Caco-2 (cell line): ENCODE measurements around the gene PRIM1. TPM values are rescaled to one million over a fixed set of nuclear protein-coding genes. Genes with fewer than 3 reads are reported as not detected.

ENCODE experiments used
- BruUV-seq: library from RNA; stranded (reverse); fragments of 400-500 nt; replicated peaks from 2 replicates; lab custom pipeline; 2021; lab: Mats Ljungman, UMichigan
- CTCF ChIA-PET: fragments of 300-600 bp; sonication (Branson Sonifier 250); formaldehyde crosslinking; loops from one replicate; lab custom pipeline; 2022; ENCODE audit warnings: antibody characterized with exemption; lab: Charles Lee
- POLR2A ChIA-PET: fragments of 300-600 bp; sonication (Branson Sonifier 250); formaldehyde crosslinking; loops from one replicate; lab custom pipeline; 2022; ENCODE audit warnings: antibody characterized with exemption; lab: Charles Lee
- DNase-seq, 2 experiments: peaks; one replicate each; pipeline versions ENCODE4 v3.0.0 to v3.0.0-alpha.2; 2020 to 2022
- H3K27me3 ChIP-seq: replicated peaks from 2 replicates; pipeline ENCODE4 v1.6.0; 2011; ENCODE audit warnings: low read length; ENCODE audit not compliant: control insufficient read depth, insufficient read depth
- H3K36me3 ChIP-seq: 2 replicates; pipeline ENCODE4 v1.5.1; 2011; ENCODE audit warnings: low read length; ENCODE audit not compliant: control insufficient read depth, insufficient read depth
- H3K4me1 ChIP-seq: fragments of 250-450 bp; sonication (Bioruptor Pico); 2 replicates; pipeline ENCODE4 v1.5.1; 2020; ENCODE audit warnings: mild to moderate bottlenecking
- H3K4me3 ChIP-seq: 2 replicates; pipeline ENCODE4 v1.5.1; 2011; ENCODE audit warnings: low read depth, mild to moderate bottlenecking, control low read depth, low read length
- H3K9me3 ChIP-seq: fragments of 250-450 bp; sonication (Bioruptor Pico); 2 replicates; pipeline ENCODE4 v1.5.1; 2020; ENCODE audit warnings: mild to moderate bottlenecking, moderate library complexity
- H3K27ac Mint-ChIP-seq: one replicate; pipeline ENCODE4 v1.8.0; 2022; ENCODE audit warnings: mixed read lengths; ENCODE audit not compliant: unreplicated experiment
- H3K27me3 Mint-ChIP-seq: one replicate; pipeline ENCODE4 v1.8.0; 2022; ENCODE audit warnings: mixed read lengths; ENCODE audit not compliant: insufficient read depth, unreplicated experiment
- H3K36me3 Mint-ChIP-seq: one replicate; pipeline ENCODE4 v1.8.0; 2022; ENCODE audit warnings: mild to moderate bottlenecking, mixed read lengths; ENCODE audit not compliant: insufficient read depth, unreplicated experiment
- H3K4me1 Mint-ChIP-seq: one replicate; pipeline ENCODE4 v1.8.0; 2022; ENCODE audit warnings: low read depth, mixed read lengths; ENCODE audit not compliant: unreplicated experiment
- H3K4me3 Mint-ChIP-seq: one replicate; pipeline ENCODE4 v1.8.0; 2022; ENCODE audit warnings: mild to moderate bottlenecking, moderate library complexity, mixed read lengths; ENCODE audit not compliant: unreplicated experiment
- H3K9me3 Mint-ChIP-seq: one replicate; pipeline ENCODE4 v1.8.0; 2022; ENCODE audit warnings: mixed read lengths; ENCODE audit not compliant: unreplicated experiment
- intact Hi-C: fragments of 100-400 bp; cut with micrococcal nuclease; formaldehyde crosslinking; loops from one replicate; pipeline ENCODE4 v1.10.0; 2022; ENCODE audit not compliant: unreplicated experiment
- total RNA-seq: library from RNA; stranded (reverse); gene quantifications from 2 replicates; pipeline ENCODE4 v1.2.3, GENCODE V29; 2022
- TF ChIP-seq, protein P1 (sequence below), 2 experiments: fragments of 200-600 bp in 1 of 2; IDR thresholded peaks; 1 replicate in 1 of 2; 2 replicates in 1 of 2; pipeline versions ENCODE4 v1.5.1 to v1.8.0; 2011 to 2022; ENCODE audit warnings: antibody characterized with exemption in 1 of 2, control low read depth in 1 of 2, inconsistent platforms in 1 of 2, low read depth in 1 of 2, low read length in 1 of 2, mild to moderate bottlenecking in 1 of 2, moderate library complexity in 1 of 2; ENCODE audit not compliant: insufficient read depth in 1 of 2, severe bottlenecking in 1 of 2, unreplicated experiment in 1 of 2

The PRIM1 gene
- total RNA-seq, 1 experiment from 2014 or later: 38.0 TPM

DNA sequence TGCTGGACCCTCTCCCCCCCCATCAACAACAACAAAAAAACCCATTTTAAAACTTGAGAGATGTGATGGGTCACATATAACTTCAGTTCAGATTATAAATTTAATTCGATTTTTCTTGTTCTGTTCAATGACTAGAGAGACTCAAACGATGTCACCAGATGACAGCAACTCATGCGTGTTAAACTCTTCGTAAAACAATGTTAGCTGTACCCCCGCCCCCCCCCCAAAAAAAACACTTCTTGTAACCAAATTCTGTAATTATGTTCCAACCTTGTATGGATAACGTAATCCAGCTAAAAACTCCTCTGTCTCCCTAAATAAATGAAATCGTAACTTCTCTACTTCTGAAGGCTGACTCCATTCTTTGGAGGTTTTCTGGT lies 26.4 kb downstream of the PRIM1 start:
- Mint-ChIP-seq H3K4me1 (peaks cover 25% of the 10 kb centered on the region), H3K9me3 (no peaks in the 10 kb centered on the region), H3K4me3 (peak overlapping the region; percentile 99), H3K27ac (peak overlapping the region; percentile 99), H3K27me3 (no peaks in the 10 kb centered on the region), H3K36me3 (peaks cover 67% of the 10 kb centered on the region)
- Histone ChIP-seq H3K4me1 (peaks cover 28% of the 10 kb centered on the region), H3K4me3 (peak overlapping the region; percentile 68), H3K9me3 (no peaks in the 10 kb centered on the region), H3K36me3 (peaks cover 1% of the 10 kb centered on the region), H3K27me3 (no peaks in the 10 kb centered on the region)
- no peak for DNase-seq
- TF ChIP-seq, protein P1, sequence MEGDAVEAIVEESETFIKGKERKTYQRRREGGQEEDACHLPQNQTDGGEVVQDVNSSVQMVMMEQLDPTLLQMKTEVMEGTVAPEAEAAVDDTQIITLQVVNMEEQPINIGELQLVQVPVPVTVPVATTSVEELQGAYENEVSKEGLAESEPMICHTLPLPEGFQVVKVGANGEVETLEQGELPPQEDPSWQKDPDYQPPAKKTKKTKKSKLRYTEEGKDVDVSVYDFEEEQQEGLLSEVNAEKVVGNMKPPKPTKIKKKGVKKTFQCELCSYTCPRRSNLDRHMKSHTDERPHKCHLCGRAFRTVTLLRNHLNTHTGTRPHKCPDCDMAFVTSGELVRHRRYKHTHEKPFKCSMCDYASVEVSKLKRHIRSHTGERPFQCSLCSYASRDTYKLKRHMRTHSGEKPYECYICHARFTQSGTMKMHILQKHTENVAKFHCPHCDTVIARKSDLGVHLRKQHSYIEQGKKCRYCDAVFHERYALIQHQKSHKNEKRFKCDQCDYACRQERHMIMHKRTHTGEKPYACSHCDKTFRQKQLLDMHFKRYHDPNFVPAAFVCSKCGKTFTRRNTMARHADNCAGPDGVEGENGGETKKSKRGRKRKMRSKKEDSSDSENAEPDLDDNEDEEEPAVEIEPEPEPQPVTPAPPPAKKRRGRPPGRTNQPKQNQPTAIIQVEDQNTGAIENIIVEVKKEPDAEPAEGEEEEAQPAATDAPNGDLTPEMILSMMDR (IDR thresholded peaks at IDR 0.05; ENCODE audit: insufficient read depth in 1 of 2, low read depth in 1 of 2, low read length in 1 of 2, severe bottlenecking in 1 of 2, unreplicated experiment in 1 of 2): no peak
- ChIA-PET POLR2A (interaction anchor here (0.5 to 1.8 kb wide), 16 partner anchors 11 to 504 kb away, joined by 3 to 51 read pairs (median 4); partner anchors contain the start of genes GLS2, PRIM1, PTGES3 and SHMT2), CTCF (interaction anchor here (0.9 to 1.1 kb wide), 3 partner anchors 38 to 276 kb away, joined by 4 to 13 read pairs (median 5); partner anchors contain the start of gene PTGES3)
- intact Hi-C loops: loop anchor here (1.0 kb wide), 3 partner anchors 27 to 79 kb away; partner anchors contain the start of genes PRIM1 and PTGES3
- BruUV-seq: TSS peak; percentile 97

DNA sequence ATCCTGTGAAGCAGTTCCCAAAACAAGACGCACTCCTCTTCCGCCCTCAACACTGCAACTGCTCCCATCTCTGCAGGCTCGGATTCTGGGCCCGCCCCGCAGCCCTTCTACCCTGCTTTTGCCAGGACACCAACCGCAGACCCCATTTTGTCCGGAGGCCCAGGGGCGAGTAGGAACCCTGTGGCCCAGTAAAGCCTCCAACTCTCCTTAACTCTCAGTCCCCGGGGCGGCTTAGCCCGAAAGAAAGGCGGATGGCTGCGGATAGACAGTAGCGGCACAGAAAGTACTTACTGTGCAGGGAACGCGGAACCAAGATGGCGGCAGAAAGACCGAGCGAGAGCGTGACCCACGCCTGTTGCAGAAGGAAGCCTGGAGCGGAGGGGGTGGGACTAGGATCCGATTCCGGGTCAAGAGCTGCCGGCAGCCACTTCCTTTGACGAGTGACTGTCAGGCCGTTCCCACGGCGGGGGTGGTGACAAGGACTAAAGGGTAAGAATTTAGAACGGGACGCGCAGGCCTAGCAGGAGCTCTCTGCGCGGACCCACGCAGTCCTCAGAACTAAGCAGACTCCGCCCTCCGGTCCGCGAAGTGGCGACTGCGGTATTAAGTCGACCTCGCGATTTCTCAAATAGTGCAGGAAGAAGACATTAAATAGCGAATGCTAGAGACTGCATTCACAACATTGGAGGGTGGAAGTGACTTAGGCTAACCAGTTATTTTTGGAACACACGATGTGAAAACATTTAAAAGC lies 27.0 kb downstream of the PRIM1 start, which contains the start of gene NACA:
Gene NACA (minus strand): TSS at position 328 of the 751 bp plus-strand sequence. CDS start 778 bp downstream, outside the sequence.
- BruUV-seq: no TSS peak
- DNase-seq: peak; percentile 98 to 99
- Histone ChIP-seq H3K4me1 (peaks cover 29% of the 10 kb centered on the region), H3K27me3 (no peaks in the 10 kb centered on the region), H3K9me3 (no peaks in the 10 kb centered on the region), H3K4me3 (peak within 1 kb of the TSS; percentile 68), H3K36me3 (peaks cover 1% of the 10 kb centered on the region)
- H3K9me3 Mint-ChIP-seq: no peaks in the 10 kb centered on the region
- H3K4me1 Mint-ChIP-seq: peaks cover 31% of the 10 kb centered on the region
- H3K27ac Mint-ChIP-seq: peak within 1 kb of the TSS; percentile 99
- TF ChIP-seq, protein P1 (IDR thresholded peaks at IDR 0.05; ENCODE audit: insufficient read depth in 1 of 2, low read depth in 1 of 2, low read length in 1 of 2, severe bottlenecking in 1 of 2, unreplicated experiment in 1 of 2): no peak
- POLR2A ChIA-PET: interaction anchor here (0.5 to 1.8 kb wide), 17 partner anchors 12 to 504 kb away, joined by 3 to 51 read pairs (median 4); partner anchors contain the start of genes GLS2, PRIM1, PTGES3 and SHMT2
- H3K27me3 Mint-ChIP-seq: no peaks in the 10 kb centered on the region
- CTCF ChIA-PET: interaction anchor here (0.9 to 1.1 kb wide), 3 partner anchors 37 to 276 kb away, joined by 4 to 13 read pairs (median 5); partner anchors contain the start of gene PTGES3
- H3K4me3 Mint-ChIP-seq: peak within 1 kb of the TSS; percentile 99
- intact Hi-C loops: loop anchor here (1.0 to 5.0 kb wide), 4 partner anchors 27 to 88 kb away; partner anchors contain the start of genes PRIM1 and PTGES3
- H3K36me3 Mint-ChIP-seq: peaks cover 72% of the 10 kb centered on the region

DNA sequence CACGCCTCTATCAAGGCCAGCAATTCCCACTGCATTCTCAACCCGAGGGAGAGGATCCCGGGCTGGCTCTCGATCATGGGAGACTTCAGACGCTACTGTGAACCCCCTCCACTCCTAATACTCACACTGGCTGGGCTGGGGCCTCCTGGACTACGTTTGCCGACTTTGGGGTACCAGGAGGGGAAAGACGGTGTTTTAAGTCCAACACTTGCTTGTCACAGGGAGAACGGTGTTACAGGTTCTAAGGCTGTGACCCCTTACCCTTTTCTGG lies 27.5 kb downstream of the PRIM1 start:
- Mint-ChIP-seq H3K4me1 (peaks cover 36% of the 10 kb centered on the region), H3K27me3 (no peaks in the 10 kb centered on the region), H3K36me3 (peaks cover 72% of the 10 kb centered on the region), H3K9me3 (no peaks in the 10 kb centered on the region), H3K27ac (peak overlapping the region; percentile 99), H3K4me3 (peak overlapping the region; percentile 99)
- peaks cover 29% of the 10 kb centered on the region for H3K4me1 ChIP-seq
- no peaks in the 10 kb centered on the region for H3K27me3 ChIP-seq
- POLR2A ChIA-PET: interaction anchor here (1.8 kb wide), 1 partner anchor 36 kb away, joined by 51 read pairs; the partner anchor contains the start of gene PTGES3
- H3K36me3 ChIP-seq: peaks cover 1% of the 10 kb centered on the region
- H3K4me3 ChIP-seq: peak overlapping the region; percentile 68
- TSS peak; percentile 49 for BruUV-seq
- no peak for DNase-seq
- H3K9me3 ChIP-seq: no peaks in the 10 kb centered on the region
- TF ChIP-seq, protein P1 (IDR thresholded peaks at IDR 0.05; ENCODE audit: insufficient read depth in 1 of 2, low read depth in 1 of 2, low read length in 1 of 2, severe bottlenecking in 1 of 2, unreplicated experiment in 1 of 2): no peak
- intact Hi-C loops: loop anchor here (5.0 kb wide), 1 partner anchor 87 kb away; no protein-coding TSS in a partner anchor
- CTCF ChIA-PET: interaction anchor here (1.1 kb wide), 1 partner anchor 88 kb away, joined by 13 read pairs; no protein-coding TSS in a partner anchor
